Stimulated activated CD8-positive, alpha-beta memory T cell treated with anti-CD3 and anti-CD28 coated beads, Interleukin-7, amount 100 ng/mL, for 24 hours (primary cell): Measurements from ENCODE around the gene COL18A1.

Source experiments
- DNase-seq: peaks from one replicate; pipeline ENCODE4 v3.0.0-alpha.2; 2020; ENCODE audit warnings: low read depth

COL18A1 gene

DNA sequence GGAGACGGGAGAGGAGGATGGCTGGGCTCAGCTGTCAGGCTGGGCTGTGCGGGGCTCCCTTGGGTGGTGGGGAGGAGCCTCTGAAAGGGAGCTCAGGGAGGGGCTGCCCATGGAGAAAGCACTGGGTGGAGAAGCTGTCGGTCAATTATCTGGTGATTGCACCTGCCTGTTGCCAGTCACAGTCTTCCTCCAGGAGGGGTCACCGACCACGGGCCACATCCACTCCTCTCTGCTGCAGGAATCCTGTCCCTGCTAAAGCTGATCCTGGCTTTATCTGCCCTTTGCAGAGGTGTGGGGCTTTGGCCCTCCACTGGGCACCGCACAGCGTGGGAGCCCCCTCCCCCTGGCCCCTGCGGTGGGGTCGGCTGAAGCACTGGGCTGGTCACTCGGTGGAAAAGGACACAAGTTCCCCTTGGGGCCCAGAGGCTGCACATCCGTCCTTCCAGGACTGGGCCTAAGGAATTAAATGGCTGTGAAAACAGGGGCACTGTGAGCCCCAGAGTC, 21.8 kb upstream of the COL18A1 start:
- no peak for DNase-seq

DNA sequence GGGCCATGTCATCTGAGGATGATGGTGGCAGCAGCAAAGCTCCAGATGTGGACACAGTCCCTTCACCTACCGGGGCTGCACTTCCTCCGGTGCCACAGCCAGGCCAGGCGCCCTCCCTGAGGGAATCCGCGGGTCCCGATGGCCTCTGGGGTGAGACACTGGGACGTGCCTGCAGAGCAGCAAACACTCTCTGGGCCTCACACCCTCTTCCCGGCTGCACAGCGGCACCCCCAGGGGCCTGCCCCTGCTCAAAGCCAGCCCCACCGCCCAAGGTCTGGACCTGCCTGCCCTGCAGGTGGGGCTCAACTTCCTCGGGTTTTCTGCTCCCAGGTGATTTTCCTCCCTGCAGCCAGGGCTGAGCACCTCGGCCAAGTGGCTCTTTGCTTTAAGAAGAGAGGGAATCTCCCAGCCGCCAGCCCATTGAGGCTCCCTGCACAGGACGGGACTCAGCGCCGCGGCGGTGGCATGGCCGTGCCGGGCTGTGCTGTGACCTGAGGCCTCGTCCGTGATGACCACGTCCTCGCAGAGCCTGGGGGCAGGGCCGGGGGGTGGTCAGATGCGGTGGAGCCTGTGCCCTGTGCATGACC, 21.3 kb upstream of the COL18A1 start:
- no peak for DNase-seq

DNA sequence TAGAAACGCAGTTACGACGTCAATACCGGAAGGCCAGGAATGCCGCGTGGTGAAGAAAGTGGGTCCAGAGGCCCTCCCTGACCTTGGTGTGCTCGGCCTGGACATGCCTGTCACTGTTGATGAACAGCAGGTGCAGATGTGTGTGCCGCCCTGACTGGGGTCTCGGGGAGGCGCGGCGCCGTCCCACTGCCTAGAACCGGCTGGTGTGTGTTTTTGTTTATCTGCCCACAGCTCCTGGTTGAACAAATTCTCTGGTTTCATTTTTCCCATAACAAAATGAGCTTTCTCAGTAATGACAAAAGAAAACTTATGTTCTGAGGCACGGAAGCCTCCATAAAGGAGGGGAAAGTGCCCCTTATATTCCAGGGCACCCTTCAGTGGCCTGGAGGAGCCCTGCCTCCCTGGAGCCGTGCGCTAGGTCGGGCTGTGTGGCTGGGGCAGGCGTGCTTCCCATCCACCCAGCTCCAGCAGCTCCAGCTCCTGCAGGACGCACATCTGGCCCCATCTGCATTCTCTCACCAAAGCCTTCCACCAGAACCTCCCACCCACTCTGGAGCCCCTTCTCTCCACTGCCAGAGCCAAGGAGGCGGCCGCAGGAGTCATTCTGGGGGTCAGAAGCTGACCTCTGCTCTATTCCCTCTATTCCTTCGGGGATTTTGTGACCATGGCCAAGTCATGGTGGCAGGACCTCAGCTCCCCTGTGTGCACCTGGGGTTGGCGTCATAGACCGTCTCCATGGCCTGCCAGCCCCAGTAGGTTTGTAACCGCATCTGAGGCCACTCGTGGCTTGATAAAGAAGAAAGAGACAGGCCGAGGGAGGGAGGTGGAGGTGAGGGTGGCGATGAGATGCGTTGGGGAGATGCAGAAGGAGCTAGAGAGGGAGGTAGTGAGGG, 20.1 kb upstream of the COL18A1 start:
- no peak for DNase-seq

DNA sequence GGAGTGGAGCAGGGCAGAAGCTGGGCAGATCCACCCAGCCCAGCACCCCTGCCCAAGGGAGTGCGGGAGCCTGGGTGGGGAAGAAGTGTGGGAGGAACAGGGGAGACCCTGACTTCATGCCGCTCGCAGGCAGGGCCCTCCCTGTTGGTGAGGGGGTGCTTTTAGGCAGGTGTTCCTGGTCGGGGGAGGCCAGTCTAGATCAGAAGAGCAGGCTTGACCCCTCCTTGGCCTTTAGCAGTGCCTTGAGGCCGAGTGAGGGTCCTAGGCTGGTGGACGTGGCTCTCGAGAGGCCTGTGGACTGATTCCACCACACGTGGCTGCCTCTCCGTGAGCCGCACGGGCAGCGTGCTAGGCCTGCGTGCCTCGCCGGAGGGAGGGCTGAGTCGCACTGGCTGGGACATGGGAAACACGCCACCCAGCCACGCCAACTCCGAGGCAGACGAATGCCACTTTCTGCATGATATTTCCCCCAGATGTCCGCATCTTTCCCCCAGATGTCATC, 19.4 kb upstream of the COL18A1 start:
- DNase-seq: no peak

- DNase-seq: no peak
Observed at GRCh38 chr21:45386336-45386727, 18.6 kb upstream of the COL18A1 start.

DNA sequence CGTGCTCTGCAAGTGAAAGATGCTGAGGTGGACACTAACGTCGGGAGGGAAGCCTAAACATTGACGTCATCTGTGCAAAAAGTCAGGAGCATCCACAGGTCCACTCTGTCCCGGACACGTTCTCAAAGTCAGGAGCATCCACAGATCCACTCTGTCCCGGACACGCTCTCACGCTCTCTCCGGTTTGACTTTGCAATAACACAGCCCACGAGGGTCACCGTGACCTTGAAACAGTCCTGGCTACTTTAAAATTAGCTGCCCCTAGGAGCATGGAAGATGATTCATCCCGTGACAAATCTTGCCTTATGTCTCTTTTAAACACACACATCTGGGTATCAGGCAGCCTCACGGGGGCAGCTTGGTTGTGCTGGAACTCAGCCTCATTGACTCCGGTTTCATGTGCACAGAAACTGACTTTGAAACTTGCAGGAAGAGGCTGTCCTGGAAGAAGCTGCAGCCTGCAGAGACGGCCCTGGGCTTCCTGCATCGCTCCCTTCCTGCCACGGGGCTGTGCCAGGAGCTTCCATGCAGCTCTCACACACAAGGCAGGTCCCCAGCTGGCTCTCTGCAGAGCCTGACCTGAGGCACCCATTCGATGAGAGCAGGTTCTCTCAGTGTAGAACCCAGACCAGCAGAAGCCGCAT, 18.1 kb upstream of the COL18A1 start:
- DNase-seq: no peak

DNA sequence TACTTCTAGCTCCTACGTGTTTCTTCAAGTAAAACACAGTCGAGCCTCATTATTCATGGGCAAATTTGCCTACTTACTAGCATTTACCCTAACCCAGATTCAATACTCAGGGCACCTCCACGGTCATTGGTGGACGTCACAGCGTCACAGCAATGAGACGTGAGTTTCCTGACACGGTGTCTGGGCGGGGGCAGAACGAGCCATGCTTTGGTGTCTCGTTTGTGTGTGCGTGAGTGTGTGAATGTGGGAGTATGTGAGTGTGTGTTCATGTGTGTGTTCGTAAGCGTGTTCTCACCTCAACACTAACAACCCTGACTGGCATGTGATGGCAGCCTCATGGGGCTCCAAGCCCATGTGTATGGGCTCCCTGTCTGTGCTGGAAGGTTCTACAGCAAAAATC, 17.5 kb upstream of the COL18A1 start:
- DNase-seq: no peak

GRCh38 chr21:45388011-45388521, 16.9 kb upstream of the COL18A1 start:
- DNase-seq: no peak

GRCh38 chr21:45388611-45389296, 16.2 kb upstream of the COL18A1 start:
- no peak for DNase-seq

DNA sequence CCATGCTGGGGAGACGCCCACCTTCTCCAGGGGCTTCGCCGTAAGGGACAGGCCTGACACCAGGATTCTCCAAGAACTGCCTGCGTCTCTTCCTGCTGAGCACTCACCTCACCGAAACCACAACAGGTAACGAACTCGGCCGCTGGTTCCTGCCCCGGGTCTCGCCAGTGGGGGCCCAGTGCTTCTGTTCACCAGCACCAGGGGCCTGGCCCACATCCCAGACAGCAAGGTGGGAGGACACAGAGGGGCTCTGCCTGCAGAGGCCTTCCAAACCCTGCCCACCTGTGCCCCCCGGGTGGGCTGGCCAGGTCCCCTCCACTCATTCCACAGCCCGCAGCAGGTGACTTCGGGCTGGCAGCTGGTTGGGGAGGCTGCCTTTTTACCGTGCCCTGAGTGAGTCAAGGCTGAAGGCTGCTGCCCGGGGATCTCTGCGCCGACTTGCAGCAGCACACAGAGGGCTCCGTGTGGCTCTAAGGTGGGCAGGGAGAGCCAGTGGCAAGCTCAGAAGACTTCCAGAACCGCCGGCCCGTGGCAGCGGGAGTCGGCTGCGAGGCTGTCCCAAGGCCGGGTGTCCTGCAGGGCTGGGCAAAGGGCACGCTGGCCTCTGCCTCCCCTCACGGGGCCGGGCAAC, 14.7 kb upstream of the COL18A1 start:
- no peak for DNase-seq

DNA sequence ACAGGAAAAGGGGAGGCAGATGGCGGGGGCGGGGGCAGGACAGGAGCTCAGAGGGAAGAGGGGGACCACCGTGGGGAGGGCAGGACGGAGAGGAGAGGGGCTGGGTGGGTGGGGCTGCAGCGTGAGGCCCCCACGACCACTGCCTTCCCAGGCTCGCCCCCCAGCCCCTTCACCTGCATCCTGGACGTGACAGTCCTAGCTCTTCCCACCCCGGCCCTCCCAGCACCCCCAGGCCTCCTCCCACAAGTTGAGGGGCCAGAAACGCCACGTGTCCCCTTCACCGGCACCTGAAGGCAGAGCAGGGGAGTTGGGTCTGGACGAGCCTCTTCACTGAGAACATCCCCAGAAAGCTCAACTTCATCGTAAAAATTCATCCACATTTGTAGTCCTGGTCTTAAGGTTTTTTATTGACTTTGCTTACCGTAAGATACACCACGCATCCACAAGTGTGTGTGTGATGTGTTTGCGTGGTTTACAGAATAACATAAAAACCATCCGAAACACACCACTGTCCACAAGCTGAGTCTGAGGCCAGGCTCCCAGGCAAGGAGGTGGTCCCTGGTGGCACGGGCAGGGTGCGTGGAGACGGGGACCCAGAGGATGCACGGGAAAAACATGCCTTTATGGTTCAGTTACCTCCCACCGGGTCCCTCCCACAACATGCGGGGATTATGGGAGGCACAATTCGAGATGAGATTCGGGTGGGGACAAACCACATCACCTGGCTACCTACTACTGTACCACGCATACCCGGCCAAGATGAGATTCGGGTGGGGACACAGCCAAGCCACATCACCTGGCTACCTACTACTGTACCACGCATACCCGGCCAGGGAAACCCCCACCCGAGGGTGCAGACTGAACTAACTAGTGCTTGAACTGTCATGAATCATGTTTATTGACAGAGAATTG, 13.9 kb upstream of the COL18A1 start:
- DNase-seq: no peak

- no peak for DNase-seq
Observed at GRCh38 chr21:45391743-45392572, 13.0 kb upstream of the COL18A1 start.

DNA sequence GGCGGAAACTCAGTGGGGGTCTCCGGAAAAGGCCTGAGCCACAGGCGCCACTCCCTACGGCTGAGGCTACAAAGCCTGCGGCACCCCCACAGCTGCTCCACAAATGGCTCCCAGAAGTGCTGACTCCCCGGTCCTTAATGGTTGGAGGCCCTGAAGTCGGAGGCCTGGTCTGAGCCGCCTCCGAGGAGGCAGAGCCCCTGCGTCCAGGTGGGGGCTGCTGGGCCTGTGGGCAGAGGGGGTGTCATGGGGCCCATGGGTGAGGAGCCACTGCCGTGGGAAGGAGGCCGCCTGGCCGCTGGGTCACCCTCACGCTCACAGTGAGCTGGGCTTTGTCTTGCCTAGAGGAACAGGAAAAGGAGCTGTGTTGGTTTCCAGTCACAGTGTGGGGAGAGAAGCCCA, 12.4 kb upstream of the COL18A1 start:
- no peak for DNase-seq

DNA sequence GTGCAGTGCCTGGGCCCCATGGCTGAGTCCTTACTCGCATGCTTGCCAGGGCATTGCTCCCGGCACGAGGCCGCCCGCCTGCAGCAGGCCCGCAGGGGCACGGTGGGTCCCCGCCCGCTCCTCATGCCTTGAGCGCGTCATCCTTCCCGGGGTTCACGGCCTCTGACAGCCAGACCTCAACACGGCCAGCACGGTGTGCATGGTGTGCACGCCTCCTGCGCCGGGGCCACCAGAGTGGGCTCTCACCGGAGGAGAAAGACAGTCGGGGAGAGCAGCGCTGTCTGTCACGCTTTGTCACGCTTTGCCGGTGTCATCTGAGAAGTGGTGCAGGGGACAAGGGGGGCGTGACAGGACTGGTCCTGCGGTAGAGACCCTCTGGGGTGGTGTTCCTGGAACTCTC, 11.9 kb upstream of the COL18A1 start:
- no peak for DNase-seq

- DNase-seq: no peak
Observed at GRCh38 chr21:45393833-45394638, 10.9 kb upstream of the COL18A1 start.

- no peak for DNase-seq
Observed at GRCh38 chr21:45396620-45396995, 8.4 kb upstream of the COL18A1 start.

DNA sequence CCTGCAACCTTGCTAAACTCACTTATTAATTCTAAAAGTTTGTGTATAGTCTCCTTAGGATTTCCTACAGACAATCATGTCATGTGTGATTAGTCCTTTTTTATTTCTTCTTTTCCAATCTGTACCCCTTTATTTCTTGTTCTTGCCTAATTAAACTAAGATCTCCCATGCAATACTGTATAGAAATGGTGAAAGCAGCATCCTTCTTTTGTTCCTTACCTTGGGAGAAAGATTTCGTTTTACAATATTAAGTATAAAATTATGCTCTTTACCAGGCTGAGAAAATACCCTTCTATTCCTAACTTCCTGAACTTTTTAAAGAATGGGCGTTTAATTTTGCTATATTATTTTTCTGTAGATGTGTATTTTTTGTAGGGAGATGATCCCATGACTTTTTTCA, 7.6 kb upstream of the COL18A1 start:
- DNase-seq: no peak

DNA sequence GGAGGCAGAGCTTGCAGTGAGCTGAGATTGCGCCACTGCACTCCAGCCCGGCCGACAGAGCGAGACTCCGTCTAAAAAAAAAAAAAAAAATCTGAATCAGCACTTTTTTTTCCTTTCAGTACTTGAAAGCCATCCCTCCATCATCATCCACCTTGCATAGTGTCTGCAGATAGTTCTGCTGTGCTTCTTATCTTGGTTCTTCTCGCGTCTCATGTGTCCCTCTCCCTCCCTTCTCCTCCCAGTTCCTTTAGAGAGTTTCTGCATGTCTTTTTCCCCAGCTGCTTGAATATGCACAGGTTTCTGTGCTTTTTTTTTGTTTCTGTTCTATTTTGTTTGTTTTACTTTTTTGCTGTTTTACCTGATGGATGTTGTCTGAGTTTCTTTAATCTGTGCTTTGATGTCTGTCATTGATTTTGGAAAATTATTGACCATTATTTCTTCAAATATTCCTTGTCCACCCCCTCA, 3.9 kb upstream of the COL18A1 start:
- DNase-seq: no peak
